Measurements from ENCODE around the gene FBXO38.

- TF ChIP-seq CTCF (IDR thresholded peaks at IDR 0.05) (no peak), EZH2 (IDR thresholded peaks at IDR 0.05) (no peak)
Measured at GRCh38 chr5:148486456-148486855, 102.7 kb downstream of the FBXO38 start.
